HG03521 (cell line): ENCODE results near the gene FGF8.
A peak's percentile ranks its signal among the peaks of the same experiment; 100 is the strongest.
"Not testable (repeated sequence)": the region's sequence is repeated elsewhere in the genome, so short reads cannot be mapped to it uniquely, and the experiment has no call there.

ENCODE experiments used
- ATAC-seq: cut with Tn5 transposase; IDR thresholded peaks from one replicate; pipeline ENCODE4 v1.9.1; 2021; ENCODE audit warnings: mild to moderate bottlenecking, moderate library complexity; ENCODE audit not compliant: unreplicated experiment

Gene FGF8

DNA sequence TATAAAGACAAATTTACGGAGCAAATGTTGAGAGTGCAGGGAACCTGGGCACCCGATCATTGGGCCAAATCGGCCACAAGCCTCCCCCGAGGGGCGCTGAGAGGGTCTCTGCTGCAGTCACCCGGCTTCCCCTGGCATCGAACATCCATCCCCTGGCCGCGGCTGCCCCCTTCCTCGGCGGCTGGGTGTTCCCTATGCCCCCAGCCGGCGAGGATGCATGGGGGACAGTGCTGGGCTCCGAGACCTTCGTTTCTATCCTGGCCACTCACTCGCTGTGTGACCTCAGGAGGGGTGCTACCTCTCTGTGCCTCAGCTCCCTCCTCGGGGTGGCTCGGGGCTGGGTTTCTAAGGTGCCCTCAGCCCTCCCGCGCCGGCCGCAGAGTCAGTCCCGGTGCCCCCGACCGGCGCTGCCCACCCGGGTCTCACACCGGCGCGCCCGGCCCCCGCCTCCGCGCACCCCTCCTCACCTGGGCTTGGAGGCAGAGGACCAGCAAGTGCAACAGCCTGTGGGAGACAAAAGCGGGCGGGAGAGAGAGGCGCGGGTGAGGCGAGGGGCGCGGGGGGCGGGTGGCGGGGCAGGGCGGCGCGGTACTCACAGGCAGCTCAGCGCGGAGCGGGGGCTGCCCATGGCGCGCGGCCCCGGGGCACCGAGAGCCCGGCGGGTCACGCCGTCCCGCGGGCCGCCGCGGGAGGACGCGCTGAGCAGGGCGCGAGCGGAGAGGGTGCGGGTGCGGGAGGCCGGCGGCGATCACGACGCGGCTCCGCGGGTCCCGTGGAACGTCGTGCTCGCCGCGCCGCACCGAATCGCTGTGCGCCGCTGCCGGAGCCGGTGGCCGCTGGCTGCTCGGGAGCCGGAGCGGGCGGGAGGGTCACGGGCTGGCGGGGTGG is at the start of gene FGF8:
FGF8 (minus strand) TSS at position 842 of the 888 bp plus-strand sequence; CDS start at position 628, 214 bp downstream.
- no peak for ATAC-seq

DNA sequence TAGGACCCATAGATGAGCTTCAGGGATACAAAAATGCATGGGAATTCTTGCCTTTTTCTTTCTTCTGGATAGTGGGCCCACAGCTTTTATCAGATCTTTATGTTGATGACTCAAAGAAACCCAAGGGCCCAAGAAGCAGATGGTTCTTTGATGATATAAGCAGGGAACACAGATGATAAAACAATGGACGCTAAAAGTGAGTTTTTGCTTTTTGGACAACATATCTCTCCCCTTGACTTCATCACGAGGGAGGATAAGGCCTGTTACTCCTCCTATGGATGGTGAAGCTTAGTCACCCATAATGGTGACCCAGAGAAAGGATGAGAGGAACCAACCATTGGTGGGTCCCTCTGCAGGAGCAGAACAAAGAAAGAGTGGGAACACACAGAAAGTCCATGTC is 48.8 kb upstream of the FGF8 start:
- ATAC-seq, result no peak

DNA sequence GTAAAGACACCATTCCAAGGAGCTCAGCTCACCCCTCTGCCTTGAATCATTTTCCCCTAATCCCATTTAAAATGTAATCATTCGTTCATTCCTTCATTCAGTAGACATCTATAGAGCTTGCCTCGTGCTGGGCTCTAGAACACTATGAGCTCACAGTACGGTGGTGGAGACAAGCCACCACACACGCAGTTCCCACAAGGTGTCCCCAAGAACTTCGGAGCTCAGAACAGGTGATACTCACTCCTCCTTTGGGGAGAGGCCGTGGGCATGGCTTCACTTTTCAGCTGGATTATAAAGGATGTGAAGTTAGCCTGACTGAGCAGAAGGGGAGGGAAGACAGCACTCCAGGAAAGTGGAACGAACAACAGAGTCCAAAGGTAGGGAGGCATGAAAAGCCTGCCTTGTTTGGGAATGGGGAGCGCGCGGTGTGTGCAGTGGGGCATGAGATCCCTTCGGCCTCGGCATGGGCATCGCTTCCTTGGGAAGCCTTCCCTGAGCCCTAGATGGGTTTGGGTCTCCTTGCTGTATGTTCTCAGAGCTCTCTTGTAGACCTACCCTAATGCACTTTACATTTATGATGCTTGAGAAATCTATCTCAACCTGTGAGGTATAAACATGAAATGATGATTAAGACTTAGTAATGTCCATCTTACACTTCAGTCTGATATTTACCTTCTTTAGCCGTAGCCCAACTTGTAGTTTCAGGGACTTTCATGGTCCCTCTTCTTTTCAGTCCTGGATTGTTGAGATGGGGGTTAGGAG is 43.1 kb upstream of the FGF8 start:
- peak; percentile 3 for ATAC-seq

- peak; percentile 90 for ATAC-seq
Measured at GRCh38 chr10:101818119-101818871, 42.4 kb upstream of the FGF8 start, which contains the start of gene OGA. OGA (minus strand) TSS chr10:101818444; CDS start chr10:101818022, 422 bp downstream.

- no peak for ATAC-seq
Measured at GRCh38 chr10:101817337-101818118, 41.6 kb upstream of the FGF8 start.

- ATAC-seq, result no peak
Measured at GRCh38 chr10:101816913-101817336, 41.0 kb upstream of the FGF8 start.

DNA sequence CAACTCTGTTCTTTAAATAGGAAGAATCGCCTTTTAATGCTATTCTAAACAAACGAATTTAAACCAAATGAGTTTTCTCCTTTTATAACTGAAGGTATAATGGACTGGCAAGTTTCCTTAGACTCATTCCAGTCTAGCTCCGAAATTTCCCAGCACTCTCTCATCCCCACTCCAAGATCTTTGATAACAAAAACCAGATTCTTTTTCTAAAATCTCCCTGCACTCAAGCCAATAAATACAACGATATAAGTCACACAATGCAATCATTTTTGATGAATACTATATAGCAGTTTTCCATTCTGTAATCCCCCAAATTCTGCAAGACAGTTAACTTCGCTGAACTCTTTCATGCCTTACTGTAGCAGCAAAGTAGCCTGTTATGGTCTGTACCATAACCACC is 40.5 kb upstream of the FGF8 start:
- ATAC-seq, result no peak

- ATAC-seq, result no peak
Measured at GRCh38 chr10:101814466-101815071, 38.7 kb upstream of the FGF8 start.

DNA sequence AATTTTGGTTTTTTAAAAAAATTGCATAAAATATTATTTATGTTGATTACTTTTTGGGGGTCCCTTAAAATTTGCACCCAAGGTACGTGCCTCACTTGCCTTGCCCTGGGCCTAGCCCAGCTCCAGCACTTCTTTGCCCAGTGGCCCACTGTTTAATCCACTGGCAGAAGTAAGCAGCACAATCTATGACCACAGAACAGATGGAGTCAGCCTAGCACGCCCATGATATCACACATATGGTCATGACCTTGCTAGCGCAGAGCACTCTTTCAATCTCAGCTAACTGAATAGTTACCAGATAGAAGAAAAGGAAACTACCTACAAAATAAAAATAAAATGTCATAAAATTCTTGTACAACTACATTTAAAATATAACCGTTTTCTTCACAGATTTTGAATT is 36.7 kb upstream of the FGF8 start:
- no peak for ATAC-seq

GRCh38 chr10:101807158-101807557 is 31.2 kb upstream of the FGF8 start:
- ATAC-seq, result no peak

DNA sequence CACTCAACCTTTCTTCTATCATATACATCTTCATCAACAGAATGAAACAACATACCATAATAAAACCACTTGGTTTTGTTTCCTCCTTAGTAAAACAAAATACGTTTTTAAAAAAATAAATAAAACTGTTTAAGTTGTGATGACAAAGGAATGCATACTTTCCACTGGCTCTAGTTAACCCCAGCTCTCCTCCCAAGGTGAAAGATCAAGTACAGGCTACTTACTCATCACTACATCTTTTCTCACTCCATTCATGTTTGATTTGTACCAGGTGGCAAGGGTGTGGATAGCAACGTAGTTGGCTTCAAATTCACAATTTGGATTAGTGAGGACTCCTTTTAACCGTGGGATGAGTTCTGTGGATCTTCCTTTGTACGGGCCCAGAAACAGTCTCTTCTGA is 27.6 kb upstream of the FGF8 start:
- no peak for ATAC-seq

GRCh38 chr10:101797403-101798059 is 21.6 kb upstream of the FGF8 start:
- ATAC-seq, result no peak

DNA sequence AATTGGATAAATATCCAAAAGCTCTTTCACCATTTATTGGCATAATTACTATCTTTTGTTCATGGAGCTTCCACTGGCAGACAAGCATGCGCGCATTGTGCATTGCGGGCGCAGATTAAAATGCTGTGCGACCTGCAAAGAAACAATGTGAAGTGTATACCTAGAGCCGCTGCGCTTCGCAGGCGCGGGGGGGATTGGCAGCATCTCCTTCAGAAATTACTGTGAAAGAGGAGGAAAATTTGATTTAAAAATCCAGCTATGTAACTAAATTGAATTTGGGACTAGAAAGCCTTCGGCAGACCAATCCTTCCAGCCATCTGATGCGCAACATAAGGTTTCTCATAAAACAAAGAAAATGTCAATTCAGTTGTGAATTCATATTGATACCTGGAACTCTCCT is 17.6 kb upstream of the FGF8 start:
- no peak for ATAC-seq

DNA sequence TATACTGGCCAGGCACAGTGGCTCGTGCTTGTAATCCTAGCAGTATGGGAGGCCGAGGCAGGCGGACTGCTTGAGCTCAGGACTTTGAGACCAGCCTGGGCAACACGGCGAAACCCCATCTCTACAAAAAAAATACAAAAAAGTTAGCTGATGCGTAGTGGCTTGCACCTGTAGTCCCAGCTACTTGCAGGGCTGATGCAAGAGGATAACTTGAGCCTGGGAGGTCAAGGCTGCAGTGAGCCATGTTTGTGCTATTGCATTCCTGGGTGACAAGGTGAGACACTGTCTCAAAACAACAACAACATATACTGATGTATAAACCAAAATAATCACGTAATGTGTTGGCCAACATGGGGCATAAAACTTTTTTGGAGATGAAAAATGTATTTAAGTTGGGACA is 13.8 kb upstream of the FGF8 start:
- no peak for ATAC-seq

- ATAC-seq, result not testable (repeated sequence)
Measured at GRCh38 chr10:101789231-101789630, 13.3 kb upstream of the FGF8 start.

- ATAC-seq, result no peak
Measured at GRCh38 chr10:101785801-101786200, 9.9 kb upstream of the FGF8 start.

GRCh38 chr10:101784558-101784957 is 8.6 kb upstream of the FGF8 start:
- ATAC-seq, result no peak

GRCh38 chr10:101783736-101784118 is 7.8 kb upstream of the FGF8 start:
- ATAC-seq, result no peak
